GM18520 (cell line): ENCODE data around the gene LRIT1.
"Not testable (repeated sequence)": the region's sequence is repeated elsewhere in the genome, so short reads cannot be mapped to it uniquely, and the experiment has no call there.

Experiments
- ATAC-seq: cut with Tn5 transposase; IDR thresholded peaks from one replicate; pipeline ENCODE4 v1.9.1; 2021; ENCODE audit not compliant: unreplicated experiment

LRIT1 gene, protein sequence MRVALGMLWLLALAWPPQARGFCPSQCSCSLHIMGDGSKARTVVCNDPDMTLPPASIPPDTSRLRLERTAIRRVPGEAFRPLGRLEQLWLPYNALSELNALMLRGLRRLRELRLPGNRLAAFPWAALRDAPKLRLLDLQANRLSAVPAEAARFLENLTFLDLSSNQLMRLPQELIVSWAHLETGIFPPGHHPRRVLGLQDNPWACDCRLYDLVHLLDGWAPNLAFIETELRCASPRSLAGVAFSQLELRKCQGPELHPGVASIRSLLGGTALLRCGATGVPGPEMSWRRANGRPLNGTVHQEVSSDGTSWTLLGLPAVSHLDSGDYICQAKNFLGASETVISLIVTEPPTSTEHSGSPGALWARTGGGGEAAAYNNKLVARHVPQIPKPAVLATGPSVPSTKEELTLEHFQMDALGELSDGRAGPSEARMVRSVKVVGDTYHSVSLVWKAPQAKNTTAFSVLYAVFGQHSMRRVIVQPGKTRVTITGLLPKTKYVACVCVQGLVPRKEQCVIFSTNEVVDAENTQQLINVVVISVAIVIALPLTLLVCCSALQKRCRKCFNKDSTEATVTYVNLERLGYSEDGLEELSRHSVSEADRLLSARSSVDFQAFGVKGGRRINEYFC

DNA sequence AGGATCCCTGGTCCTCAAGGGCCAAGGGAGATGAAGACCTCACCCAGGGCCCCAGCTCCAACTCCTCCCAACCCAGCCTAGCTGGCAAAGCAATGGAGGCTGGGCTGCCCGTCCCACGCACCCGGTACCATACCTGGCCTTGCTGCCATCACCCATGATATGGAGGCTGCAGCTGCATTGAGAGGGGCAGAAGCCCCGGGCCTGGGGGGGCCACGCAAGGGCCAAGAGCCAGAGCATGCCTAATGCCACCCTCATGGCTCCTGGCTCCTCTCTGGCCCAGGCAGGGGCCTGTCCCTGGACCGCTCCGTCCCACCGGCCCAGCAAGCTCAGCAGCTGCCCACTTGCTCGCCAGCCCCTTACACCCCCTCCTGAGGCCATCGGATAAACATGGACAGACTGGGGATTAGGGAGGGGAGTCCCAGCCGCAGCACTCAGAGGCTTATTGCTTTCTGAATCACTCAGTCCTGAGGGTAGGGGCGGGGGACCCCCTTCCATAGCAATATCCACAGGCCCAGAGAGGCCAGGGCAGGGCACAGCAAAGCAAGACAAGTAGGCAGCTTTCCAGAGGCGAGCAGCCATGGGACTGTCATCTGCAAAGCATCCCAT lies at the start of gene LRIT1:
Gene LRIT1 (minus strand): TSS at position 362 of the 606 bp plus-strand sequence. CDS start 107 bp downstream, at position 255.
- ATAC-seq, result no peak

DNA sequence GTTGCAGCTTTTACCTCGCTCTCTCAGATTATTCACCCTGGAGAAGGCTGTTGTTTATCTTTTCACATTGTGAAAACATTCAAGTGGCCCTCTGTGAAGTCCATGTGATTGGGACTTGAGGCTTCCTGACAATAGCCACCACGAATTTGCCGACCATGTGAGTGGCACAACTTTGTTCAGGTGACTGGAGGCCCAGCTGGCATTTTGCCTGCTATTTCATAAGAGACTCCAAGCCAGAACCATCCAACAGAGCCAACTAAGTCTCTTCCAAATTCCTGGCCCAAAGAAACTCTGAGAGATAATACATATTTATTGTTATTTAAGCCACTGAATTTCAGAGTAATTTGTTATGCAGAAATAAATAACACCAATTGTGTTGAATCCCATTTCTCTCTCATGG lies 48.9 kb upstream of the LRIT1 start:
- ATAC-seq, result no peak

DNA sequence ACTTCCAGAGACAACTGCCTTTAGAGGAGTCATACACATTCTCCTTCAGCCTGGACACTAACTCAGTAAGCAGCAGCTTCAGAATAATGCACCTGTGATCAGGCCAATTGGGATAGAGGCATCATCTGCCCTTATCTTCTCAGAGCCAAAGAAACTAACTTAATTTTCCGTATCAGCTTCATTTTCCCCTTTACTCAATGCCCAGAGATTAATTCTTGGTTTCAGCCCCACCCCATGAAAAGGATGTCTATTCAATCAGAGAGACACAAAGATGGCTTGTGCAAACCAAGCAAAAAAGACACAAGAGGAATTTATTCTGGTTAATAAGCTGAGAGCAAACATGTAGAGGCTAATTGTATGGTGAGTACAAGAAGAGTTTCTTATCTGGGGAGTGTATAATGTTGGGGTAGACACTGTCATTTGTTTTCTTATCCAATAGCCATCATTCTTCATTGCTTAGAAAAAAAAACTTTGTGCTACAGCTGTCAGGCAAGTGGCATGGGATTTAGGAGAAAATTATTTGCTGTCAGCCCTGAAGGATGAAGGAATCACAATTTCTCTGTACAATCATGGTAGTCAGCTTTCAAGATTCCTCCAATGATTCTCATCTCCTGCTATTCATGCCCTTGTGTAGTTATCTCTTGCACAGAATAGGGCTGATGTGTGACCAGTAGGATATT lies 48.3 kb upstream of the LRIT1 start:
- ATAC-seq, result no peak

DNA sequence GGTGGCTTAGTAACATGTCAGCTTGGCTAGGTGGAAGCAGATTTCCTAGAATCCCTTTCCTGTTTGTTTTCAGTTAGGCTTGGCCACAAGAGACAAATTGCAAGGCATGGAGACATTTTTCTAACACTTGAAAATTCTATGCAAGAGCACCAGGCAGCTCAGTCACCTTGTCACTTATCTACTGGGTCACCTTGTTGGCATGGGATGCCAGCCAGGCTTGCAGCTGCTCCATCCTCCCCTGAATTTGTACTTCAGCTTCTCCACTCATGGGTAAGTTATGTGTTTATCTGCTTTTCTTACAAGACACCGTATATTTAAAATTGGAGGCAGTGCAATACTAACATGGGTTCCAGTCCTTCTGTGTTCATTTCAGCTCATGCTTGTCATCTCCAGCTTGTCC lies 46.8 kb upstream of the LRIT1 start:
- ATAC-seq, result no peak

DNA sequence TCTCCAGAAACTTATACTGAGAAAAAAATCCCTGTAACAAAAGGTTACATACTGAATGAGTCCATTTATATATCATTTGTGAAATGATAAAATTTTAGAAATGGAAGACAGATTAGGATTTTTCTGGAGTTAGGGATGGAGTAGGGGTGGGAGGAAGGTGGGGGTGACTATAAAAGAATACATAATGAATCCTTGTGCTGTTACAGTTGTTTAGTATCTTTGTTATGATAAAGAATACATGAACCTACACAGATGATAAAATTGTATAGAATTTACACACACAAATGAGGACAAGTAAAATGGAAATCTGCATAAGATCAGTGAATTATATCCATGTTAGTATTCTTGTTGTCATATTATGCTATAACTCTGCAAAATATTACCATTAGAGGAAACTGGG lies 45.3 kb upstream of the LRIT1 start:
- ATAC-seq, result no peak

DNA sequence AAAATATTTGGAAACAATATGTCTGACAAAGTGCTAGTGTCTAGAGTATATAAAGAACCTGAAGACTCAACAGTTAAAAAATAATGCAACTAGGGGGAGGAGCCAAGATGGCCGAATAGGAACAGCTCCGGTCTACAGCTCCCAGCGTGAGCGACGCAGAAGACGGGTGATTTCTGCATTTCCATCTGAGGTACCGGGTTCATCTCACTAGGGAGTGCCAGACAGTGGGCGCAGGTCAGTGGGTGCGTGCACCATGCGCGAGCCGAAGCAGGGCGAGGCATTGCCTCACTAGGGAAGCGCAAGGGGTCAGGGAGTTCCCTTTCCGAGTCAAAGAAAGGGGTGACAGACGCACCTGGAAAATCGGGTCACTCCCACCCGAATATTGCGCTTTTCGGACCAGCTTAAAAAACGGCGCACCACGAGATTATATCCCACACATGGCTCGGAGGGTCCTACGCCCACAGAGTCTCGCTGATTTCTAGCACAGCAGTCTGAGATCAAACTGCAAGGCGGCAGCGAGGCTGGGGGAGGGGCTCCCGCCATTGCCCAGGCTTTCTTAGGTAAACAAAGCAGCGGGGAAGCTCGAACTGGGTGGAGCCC lies 38.6 kb upstream of the LRIT1 start:
- not testable (repeated sequence) for ATAC-seq

DNA sequence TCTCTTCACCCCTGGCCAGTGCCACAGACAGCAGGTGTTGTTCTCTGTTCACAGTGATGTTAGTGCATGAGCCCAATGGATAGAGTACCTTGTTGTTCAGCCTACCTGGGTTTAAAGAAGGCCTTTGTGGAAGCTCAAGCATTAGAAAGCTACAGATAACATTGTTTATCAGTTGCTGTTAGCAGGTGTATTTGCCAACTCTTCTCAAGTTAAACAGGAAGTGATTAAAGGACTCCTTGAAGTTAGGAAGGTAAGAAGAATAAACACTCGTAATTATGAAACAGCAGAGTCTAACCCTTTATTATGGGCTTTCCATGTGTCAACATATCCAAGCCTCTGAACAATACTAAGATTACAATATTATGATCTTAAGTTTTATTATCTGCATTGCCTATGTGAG lies 29.4 kb upstream of the LRIT1 start:
- no peak for ATAC-seq

DNA sequence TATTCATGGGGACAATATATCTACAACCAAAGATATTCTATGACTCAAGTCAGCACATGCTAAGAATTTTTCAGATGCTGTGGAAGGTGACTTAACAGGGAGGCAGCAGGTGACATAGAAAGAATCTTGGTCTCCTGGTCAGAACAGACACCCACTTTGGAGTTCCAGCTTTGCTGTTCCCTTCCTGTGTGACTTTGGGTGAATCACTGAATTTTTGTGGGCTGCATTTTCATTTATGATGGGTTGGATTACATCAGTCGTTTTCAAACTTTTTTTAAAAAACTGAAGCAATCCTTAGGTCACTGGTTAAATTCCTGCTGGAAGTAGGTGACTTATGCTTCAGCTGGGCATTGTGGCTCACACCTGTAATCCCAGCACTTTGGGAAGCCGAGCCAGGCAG lies 28.4 kb upstream of the LRIT1 start:
- ATAC-seq, result no peak

DNA sequence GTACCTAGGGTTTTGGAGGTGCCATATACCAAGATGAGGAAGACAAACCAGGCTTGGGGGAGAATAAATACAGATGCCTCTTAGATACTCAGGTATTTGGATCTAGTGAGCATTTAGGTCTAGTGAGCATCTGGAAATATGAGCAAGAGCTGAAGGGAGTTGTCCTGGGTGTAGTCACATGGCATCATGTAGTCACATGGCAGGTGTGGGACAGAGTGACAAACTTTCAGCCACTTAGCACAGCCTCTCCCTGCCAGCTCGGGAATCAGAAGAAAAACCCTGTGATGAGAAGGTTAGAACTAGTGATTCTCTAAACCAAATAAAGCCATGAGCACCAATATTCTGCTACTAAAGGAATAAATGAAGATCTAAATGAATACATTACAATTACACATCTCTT lies 27.8 kb upstream of the LRIT1 start:
- ATAC-seq, result no peak

DNA sequence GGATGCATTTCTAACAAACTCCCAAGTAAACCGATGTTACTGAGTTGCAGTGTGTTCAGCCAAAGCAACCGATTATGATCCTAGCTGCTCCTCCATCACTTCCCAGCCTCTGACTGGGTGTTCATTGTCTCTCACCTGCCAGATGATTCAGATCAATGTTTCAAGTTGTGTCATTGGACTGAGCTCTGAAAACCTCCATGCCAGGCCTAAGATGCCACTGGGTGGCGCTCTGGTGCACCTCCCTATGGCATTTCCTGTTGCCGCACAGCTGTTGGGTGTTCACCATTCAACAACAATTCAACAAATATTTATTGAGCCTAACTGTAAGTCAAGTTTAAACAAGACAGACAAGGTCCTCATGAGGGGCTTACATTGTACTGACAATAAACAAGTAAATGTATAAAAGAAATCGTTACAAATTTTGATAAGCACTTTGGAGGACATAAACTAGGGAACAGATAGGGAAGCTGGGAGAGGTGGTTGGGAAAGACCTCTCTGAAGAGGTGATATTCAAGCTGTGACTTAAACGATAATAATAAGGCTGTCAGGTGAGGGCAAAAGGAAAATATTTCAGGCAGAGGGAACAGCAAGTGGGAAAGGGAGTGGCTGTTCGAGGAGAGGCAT lies 26.3 kb upstream of the LRIT1 start:
- no peak for ATAC-seq

DNA sequence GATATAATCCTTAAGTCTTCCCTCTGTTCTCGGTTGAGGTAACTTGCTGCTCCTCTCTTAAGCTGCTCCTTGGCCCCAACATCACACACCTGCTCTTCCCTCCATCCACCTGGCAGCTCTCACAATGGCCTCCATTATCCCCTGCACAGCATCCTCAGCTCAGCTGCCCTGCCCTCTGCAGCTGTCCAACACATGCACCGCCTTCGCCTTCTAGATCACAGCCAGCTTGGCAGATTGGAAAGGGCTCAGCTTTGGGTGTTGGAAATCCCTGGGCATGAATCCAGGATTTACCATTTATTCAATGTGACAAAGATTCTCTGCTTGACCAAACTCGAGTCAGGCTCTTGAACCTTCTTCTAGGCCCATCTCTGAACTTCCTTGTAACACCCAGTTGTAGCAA lies 24.1 kb upstream of the LRIT1 start:
- ATAC-seq, result no peak

DNA sequence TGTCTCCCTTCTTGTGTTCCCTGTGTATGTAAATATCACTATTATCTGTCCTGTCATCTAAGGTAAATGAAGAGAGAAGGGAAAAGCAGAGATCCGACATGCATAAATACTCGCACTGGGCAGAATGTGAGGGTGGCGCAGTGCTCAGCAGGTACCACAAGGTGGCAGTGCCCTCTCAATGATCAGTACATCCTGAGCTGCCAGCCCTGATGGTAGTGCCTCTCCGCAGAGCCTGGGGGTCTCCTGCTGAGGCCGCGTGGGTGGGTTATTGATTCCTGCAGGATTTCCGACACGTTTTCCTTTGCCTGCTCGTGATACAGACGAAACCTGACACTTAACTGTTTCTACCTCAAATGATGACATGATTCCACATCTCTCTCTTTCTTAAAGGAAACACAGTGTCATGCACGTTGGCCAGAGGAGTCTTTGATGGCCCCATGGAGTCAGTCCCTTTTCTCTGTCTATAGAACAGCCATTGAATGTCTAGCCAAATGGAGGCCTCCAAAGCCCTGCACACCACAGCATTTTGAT lies 23.3 kb upstream of the LRIT1 start:
- ATAC-seq, result peak; percentile 80

DNA sequence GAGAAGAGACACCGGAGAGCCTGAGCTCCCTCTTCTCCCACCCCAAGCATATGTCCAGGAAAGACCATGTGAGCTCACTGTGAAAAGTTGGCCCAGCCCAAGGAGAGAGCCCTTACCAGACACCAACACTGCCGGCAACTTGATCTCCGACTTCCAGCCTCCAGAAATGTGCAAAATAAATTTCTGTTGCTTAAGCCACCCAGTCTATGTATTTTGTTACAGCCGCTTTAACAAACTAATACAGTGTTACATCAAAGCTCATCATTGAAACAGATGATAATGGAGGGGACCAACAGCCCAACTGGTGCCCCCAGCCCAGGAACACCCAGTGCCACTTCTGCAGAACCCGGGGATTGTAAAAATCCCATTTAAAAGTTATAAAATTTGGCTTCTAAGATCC lies 22.4 kb upstream of the LRIT1 start:
- ATAC-seq, result no peak

DNA sequence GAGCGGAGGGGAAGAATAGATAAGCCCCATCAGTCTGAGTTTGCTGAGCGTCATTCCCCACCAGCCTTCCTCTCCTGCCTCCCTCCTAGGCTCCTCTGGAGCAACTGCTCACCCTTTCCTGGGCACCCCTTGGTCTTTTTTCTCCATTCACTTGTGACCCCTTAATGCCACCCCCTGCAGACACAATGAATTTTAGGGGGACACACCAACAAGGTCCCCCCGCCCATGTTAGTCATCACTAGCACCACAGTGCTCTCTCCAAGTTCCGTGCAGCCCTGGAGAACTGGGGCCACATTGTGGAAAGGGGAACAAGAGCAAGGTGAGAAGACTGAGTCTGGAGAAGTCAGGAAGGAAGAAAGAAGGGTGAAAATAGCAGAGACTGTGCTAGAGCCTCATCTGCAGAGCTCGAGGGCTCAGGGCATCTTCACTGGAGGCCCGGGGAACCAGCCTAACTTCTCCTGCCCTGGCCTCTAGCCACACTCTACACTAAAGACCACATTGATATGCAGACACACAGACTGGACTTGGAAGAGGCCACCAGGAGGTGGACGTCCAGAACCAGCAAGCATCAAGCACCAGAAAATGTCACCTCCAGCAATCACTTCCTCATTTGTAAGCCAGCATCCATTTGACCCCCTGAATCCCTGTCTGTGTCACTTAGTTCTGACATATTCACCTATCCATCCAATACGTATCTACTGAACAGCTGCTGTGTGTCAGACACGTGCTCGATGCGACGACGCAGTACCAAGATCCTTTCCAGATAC lies 21.0 kb upstream of the LRIT1 start:
- no peak for ATAC-seq

DNA sequence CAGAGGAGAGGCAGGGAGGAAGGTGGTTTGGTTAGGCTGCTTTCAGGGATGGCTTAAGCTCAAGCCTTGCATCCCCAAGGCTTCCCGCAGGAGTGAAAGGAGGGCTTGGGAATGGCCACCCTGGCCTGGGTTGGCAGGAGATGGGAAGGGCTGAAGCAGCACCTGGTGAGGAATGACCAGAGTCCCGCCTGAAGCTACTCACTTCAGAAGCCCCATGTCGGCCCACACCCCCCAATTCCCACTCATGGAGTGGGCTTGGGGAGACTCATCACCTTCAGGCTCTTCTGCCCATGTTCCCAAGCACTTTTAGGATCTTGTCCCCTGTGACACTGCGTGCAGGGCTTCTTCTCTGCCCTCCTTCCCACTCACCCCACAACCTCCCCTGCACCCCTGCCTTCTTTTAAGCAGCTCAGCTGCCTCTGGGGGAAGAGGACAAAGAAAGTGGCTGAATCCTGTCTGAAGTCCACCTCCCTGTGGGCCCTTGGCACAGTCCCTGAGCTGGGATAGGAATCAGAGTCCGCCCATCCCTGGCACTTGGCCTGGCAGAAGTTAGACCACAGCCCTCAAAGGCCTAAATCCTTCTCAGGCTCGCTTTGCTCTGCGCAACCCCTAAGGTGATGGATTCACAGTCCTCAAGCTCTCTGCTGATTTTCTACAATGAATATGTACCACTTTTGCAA lies 20.0 kb upstream of the LRIT1 start:
- ATAC-seq, result no peak

DNA sequence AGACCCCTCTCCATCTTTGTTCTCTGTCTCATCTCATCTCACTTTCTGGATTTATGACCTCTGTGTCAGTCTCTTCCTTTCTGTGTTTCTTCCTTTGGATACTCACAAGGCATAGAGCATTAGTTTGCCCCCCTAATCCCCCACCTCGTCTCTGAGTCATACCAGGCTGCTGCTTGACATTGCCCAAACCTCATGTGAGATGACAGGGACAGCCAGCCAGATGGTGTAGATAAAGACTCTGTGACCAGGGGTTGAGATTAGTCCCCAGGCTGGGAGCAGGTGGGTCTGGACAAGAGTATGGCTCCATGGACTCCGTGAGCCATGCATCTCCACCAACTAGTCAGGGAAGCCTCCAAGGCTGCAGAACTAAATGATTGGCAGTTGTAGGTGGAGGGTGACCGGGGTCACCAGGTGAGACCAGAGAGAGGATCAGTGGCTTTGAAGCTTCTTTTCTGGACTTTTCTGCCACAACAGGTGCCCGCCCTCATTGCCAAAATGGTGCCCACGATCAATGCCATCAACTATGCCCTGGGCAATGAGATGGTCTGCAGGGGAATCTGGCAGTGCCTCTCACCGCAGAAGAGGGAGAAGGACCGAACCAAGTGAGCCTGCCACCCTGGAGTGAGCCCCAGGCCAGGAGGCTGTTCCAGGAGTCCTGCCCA lies 16.8 kb upstream of the LRIT1 start:
- ATAC-seq, result no peak

DNA sequence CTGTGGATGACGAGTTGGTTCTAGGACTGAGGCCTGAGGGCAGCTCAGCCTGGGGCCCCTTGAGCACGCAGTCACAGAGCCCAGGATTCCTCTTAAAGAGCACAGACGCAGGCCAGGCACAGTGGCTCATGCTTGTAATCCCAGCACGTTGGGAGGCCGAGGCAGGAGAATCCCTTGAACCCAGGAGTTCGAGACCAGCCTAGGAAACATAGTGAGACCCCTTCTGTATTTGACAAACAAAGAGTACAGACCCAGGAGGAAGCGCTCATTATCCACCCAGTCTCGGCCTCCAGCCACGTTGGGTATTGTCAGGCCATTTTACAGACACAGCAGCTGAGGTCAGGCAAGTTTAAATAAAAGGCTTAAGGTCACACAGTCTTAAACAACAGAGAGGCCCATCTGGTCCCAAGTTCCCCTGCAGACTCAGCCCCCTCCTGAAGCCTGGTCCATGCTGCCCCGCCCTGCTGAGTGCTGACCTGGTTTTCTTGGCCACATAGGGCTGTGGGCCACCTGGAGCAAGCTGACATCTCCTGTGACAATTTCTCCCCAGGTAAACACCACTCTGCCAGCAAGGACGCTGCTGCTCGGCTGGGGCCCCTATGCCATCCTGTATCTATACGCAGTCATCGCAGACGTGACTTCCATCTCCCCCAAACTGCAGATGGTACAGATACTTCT lies 16.1 kb upstream of the LRIT1 start:
- ATAC-seq, result no peak
